HUDEP-2 (cell line): ENCODE results near the gene ENPP1.
A peak's percentile ranks its signal among the peaks of the same experiment; 100 is the strongest.

Experiments used
- DNase-seq, 76 experiments: peaks; one replicate each; lab custom pipeline; 2025; ENCODE audit not compliant: unreplicated experiment in 76 of 76; lab: John Stamatoyannopoulos, UW

The ENPP1 gene

DNA sequence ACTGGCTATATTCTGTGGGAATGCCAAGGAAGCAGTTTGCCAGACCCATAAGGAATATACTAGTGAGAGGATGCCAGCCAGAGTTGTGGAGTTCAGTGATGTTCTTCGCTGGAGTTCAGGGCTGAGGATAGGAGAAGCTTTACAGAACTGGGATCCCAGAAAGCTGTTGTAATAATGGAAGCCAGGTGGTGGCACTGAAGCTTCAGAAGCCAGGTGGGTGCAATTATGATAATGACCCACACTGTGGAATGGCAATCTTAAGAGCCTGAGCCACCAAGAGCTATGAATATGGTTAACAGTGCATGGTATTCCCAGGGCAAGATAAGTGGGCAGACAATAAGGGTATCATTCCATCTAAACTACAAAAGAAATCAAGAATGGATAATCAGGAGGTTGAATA, 25.1 kb upstream of the ENPP1 start:
- peak in 2 of 76 experiments; percentile 10 to 13 for DNase-seq

DNA sequence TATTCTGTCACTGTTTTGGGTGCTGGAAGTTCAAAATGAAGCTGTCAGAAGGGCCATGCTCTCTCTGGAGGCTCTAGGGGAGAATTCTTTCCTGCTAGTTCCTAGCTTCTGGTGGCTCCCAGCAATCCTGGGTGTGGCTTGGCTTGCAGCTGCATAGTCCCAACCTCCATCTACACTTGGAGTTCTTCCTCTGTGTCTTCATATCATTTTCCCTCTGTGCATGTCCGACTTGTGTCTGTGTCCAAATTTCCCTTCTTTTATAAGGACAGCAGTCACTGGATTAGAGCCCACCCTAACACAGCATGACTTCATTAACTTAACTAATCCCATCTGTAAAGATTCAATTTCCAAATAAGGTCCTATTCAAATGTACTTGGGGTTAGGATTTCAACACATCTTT, 23.3 kb upstream of the ENPP1 start:
- no peak for DNase-seq

DNA sequence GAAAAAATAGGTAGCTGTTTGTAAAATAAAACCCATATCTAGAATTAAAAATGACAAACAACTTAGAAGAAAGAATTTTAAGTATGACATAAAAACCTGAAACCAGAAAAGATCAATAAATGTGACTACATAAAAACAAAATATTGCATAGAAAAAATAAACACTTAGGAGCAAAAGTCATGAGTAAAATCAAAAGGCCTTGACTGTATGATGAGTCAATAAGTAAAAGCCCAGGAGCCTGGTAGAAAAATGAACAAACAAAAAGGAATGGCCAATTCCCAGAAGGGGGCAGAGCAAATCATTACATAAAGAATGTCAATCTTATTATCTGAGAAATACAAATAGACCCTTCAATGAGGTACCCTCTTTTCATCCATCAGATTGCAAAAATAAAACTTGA, 20.7 kb upstream of the ENPP1 start:
- no peak for DNase-seq

DNA sequence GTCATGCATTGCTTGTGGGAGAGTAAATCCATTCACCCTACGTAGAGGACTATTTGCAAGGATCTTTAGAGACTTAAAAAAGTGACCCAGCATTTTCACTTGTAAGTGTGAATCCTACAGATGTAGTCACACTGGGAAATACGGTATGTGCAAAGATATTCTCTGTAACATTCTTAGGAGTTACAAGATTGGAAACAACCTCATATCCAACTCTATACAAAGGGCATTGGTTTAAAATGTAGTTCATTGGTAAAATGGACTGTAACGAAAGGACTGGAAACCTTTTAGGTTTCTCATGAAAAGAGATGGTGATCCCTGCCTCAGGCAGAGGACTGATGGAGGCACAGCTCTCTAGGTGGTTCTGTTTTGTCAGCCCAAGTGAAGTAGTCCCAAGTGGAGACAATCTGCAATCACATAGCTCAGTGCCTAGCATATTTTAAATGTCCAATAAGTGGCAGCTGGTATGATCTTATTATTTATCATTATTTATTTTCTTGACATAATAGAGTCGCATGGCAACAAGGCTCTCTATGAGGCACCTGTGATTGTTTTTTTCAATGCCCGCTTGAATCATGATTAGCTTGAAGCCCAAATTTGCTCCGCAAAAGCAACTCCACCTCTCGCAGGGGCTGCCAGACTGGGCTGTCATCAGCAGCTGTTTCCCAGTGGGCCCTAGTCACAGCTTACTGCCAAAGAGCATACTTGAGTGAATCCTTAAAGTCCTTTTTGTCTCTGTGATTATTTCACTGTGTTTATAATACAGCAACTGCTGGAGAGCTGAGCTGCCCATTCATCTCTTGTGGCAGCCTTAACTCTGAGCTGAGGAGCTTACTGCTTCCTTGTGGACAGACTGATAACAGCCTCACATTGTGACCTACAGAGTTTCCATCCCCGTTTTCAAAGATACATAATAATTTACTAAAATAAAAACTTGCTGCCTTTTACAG, 19.8 kb upstream of the ENPP1 start:
- no peak for DNase-seq

DNA sequence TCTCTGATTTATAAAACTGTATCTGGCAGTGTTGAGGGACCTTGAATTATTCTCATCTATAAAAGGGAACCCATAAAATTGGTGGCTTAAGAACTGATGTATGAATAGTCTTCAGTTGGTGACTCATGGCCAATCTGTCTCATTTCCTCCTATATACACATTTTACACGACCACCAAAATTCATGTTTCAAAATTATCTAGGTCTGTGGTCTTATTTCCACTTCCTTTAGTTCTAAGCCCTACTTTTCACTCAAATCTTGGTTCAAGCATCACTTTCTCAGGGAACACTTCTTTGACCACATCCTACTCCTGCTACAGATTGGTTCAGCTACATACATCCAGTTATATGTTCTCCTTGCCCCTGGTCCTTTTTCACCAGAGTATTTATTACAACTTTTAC, 18.6 kb upstream of the ENPP1 start:
- no peak for DNase-seq

DNA sequence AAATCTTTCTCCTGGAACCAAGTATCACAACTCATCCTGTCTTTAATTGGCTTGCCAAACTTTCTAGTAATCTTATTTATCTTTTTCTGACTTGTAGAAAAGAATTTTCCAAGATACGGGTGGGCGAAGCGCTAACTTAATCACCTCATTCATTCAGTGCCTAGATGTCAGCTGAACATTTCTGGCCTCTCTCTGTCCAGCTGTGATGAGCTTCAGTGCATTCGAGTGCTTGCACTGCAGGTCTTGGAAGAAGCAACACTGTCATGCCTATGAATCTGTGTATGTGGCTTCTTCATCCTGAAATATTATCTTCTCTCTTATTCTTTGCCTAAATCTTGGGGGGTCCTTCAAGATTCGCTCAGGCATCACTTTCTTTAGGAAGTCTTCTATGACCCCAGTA, 16.3 kb upstream of the ENPP1 start:
- DNase-seq: no peak

DNA sequence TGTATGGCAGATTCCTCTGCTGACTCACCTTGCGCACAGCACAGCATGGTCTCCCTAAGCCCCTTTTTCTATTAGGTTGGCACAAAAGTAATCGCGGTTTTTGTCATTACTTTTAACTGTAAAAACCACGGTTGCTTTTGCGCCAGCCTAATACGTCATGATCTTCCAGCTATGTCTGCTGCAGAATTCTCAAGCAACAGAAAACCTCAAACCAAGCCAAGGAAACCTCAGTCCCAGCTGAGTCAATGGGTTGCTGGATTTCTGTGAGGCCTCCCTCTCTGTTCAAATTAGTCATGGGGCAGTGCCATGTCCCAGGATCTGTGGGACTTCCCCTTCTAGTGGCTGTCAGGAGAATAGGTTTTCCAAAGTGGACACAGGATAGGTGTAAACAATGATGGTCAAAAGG, 15.7 kb upstream of the ENPP1 start:
- no peak for DNase-seq

DNA sequence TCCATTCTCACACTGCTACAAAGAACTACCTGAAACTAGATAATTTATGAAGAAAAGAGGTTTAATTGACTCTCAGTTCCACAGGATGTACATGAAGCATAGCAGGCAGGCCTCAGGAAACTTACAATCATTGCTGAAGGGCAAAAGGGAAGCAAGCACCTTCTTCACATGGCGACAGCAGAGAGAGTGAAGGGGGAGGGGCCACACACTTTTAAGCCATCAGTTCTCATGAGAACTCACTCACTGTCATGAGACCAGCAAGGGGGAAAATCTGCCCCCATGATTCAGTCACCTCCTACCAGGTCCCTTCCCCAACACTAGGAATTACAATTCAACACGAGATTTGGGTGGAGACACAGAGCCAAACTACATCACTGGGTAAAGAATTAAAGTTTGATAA, 12.5 kb upstream of the ENPP1 start:
- DNase-seq: no peak

DNA sequence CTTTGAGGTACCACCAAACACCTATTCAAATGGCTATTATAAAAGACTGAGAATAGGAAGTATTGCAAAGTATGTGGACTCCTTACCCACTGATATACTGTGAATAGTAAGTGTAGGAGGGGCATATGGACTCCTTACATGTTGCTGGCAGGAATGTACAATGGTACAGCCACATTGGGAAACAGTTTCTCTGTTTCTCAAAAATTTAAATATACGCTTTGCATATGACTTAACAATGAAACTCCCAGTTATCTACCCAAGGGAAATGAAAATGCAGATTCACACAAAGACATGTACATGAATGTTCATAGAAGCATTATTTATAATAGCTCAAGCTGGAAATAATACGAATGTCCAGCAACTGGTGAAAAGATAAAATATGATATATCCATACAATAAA, 5.5 kb upstream of the ENPP1 start:
- no peak for DNase-seq

DNA sequence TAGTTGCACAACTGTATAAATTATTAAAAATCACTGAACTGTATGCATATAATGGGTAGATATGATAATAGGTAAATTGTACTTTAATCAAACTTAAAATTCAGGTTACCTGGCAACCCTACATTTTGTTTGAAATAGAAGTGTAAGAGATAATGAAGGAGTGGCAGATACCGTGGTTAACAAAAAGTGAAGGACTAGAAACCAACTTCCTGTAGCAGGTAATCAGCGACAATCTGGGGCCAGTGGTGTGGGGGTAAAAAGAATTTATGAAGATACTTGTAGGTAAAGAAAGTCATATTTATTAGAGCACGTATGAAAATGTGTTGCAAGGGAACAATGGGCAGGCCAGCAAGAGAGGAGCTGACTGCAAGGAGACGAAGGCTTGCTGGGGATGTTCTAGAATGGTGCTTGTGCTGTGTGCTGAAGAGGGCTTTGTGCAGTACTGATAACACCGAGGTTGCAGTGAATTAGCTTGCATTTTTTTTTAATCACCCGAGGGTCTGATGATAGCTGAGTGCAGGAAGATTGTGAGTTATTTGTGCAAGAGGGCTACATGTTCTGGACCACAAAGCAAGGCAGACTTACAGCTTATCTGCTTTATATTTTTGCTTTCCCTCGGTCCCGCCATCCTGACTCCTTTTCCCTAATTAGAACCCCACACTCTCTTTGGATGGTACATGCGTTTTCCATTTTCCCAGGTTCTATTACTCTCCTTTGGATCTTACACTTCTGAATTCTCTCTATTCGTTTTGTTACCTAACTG, 4.6 kb upstream of the ENPP1 start:
- no peak for DNase-seq

DNA sequence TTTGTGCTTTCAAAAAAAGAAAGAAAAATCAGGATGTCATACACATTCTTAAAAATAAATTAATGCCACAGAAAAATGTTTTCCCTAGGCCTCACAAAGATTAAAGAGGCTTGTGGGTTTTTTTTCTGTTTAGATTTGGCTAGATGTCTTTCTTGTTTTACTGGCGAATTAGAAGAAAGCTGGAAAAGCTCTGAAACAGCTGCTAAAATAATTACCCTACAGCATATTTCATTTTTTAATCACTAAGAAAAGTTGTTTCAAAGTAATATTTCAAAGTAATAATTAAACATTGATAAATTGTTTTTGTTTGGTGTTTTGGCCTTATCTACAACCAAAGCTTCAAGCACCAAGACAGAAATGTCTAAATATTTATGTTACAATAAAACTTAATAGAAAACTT, 3.7 kb upstream of the ENPP1 start:
- no peak for DNase-seq

DNA sequence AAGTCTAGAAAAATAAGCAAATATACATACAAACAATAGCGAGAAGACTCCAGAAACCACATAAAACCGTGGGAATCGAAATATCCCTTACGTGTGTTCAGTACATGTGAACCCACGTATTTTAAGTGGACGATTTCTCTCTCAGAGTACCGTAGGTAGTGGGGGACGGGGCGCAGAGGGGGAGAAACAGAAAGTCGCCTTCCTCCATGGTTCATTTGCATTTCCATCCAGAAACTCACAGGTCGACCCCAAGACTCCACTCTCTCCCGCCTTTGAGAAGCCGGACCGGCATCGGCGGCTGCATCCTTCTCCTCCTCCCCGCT, 538 bp upstream of the ENPP1 start:
- DNase-seq: no peak

DNA sequence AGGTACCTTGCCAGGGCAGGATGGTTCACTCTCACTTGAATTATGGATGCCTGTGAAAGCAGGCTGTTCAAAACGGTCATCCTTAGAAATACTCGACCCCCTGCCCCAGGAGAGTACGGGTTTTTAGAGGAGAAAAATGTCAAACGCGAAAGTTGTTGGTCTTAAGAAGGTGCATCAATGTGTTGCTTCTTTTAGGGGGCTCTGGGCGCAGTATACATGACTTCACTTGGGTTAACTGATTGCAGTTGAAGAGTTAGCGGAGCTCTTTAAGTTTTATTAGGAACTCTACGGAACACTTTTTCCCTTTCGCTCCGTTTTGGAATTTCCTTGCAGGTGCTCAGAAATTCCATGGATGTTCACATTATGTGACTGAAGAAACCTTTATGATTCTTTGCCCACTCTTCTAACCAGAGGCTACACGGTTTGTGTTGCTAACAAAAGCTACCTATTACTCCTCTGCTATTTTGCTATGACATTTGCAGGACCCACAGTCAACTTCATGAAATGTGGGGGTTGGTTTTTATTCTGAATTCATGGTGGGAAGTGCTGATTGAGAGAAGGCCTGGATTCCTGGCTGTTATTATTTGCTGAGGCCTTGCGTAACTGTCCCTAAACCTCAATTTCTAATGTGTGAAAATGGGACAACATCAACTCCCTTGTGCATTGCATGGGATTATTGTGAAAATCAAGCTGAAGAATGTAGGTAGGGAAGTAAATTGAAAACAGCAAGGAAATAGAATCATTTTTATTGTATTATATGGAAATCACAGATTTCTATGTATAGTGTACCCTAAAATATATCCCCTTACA, 845 bp downstream of the ENPP1 start:
- DNase-seq: no peak

DNA sequence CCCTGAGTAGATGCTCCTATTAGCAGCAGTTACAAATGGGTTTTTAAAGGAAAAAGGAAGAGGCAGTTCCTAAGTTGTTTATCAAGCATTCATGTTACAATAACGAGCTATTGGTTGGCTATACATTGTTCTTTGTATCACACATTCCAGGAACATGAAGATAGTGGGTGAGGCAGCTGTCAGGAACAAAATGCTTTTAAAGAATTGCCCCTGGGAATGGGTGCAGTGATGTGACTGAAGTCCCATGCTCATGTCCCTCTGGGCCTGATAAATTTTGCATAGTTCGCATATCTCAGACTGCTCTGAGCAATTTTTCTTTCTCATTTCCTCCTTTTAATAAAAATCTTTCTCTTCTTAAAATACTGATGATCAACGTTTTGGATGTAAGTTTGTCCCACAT, 3.7 kb downstream of the ENPP1 start:
- DNase-seq: no peak

DNA sequence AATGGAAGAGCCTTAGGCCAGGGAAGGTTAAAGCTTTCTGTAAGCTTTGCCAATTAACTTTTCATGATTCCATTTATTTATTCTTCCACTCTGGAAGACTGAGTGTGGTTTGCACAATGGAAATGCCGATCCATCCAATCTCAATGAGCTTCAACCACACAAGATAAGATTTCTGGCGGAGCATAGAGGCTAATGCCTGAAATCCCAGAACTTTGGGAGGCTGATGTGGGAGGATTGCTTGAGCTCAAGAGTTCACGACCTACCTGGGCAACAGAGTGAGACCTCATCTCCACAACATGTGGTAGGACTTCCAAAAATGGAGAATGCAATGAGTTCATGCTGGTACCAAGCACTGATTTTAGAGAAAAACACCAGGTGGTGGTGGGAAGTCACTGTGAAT, 6.2 kb downstream of the ENPP1 start:
- DNase-seq: no peak

DNA sequence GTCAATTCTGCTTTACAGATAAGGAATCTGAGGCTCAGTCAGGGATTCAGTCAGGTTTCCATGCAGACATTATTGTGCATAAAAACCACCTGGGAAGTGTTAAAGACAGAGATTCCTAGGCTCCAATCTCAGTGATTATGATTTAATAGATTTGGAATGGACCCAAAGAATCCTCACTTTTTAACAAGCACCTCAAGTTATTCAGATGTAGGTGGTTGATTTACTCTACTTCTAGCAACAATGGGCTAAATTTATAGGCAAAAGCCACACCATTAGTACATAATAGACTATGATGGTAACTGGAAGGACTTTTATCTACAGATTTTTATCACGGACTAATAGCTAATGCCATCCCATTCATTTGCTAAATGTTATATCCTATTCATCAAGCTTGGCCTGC, 9.0 kb downstream of the ENPP1 start:
- no peak for DNase-seq

DNA sequence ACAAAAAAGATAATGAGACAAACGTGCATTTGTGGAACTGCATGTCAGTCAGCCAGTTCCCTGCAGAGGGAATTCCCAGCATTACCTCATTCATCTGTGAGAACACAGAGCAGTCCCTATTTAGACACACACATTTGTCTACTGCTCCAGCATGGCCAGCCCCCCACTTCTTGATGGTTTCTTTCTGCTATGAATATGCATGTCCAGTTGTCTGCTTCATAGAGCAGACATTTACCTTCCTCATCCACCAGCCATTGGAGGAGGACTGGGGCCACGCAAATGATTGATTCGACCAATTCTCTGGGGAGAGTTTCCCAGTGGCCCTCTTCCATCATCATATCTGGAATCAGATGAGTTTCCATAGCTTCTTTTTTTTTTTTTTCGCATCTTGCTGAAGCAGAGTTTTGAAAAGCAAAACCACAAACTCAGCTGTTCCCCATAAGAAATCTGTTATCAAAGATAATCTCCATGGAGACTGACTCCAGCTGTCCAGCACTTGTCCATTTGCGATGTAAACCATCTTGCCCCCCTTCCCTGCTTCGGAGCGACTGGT, 11.8 kb downstream of the ENPP1 start:
- no peak for DNase-seq

DNA sequence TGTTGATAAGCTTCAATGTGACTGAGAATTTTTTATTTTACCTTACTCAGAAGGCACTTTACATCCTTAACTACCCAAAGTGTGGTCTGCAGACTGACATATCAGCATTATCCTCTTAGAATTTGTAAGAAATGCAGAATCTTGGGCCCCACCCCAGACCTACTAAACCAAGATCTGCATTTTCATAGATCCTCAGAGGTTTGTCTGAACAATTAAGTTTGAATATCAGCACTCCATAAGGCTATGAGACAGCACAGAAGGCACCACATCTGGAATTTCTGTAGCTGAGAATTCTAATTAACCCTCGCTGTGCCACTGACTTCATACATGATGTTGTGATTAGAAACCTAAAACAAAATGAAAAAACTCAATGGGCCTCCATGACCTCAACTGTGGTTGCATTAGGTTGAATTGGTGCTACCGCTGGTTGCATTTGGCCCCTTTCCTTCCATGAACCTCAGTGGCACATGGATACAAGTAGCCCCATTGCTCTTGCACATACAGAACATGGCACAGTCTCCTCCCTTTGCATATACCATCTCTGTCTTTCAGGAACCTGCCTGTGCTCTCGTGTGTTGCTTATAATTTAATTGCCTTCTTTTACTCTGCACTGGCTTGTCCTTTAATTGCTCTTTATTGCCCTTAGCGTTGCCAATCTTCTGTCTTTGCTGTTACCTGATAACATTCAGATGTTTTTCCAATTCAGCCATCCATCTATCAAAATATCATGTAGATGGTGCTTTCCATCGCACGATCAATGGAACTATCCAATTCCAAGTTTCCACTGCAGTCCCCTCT, 13.4 kb downstream of the ENPP1 start:
- DNase-seq: no peak

DNA sequence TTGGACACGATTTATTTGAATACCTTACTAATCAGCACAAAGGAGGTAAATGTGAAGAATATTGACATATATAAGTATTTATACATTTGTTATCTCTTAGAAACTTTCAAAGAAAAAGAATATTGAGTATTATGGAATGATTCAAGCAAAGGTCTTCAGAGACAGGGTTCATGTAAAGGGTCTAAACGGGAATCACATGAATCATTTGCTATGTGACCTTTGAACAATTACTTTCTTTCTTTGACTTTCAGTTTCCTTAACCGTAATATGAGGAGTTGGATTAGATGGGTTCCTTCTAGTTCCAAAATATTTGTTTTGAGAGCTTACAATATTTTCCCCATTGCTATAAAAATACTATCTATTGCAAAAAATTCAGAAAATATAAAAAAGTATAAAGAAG, 14.3 kb downstream of the ENPP1 start:
- DNase-seq: no peak

DNA sequence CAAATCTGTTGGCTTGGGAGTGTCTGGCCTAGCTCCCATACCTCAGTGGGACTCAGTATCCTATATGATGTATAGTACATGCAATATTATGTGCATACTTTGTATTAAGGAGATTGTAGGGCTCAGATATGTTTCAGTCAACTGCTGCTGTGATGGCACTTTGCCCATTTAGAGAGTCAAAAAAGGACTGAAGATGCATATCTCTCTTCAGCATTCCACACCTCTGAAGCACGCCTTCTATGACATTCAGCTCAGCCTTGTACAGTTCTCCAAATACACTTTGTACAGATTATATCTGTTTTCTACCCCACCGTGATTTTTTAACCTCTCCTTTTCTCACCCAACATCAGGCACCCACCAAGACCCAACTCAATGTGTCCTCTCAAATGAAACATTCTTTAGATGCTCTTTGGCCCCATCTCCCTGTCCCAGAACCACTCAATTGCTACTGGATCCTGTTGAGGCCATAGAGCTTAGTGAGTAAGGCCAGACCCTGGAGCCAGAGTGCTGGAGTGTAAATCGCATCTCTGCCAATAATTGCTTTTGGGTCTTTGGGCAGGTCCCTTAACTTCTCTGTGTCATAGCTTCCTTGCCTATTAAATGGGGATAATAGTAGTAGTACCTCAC, 15.6 kb downstream of the ENPP1 start:
- DNase-seq: no peak
